Amygdala (tissue), 56 donors: Measurements from ENCODE around the gene VASP.

Source experiments
- DNase-seq, 56 donors: peaks; one replicate each; lab custom pipeline; 2025; lab: John Stamatoyannopoulos, UW

Gene VASP

DNA sequence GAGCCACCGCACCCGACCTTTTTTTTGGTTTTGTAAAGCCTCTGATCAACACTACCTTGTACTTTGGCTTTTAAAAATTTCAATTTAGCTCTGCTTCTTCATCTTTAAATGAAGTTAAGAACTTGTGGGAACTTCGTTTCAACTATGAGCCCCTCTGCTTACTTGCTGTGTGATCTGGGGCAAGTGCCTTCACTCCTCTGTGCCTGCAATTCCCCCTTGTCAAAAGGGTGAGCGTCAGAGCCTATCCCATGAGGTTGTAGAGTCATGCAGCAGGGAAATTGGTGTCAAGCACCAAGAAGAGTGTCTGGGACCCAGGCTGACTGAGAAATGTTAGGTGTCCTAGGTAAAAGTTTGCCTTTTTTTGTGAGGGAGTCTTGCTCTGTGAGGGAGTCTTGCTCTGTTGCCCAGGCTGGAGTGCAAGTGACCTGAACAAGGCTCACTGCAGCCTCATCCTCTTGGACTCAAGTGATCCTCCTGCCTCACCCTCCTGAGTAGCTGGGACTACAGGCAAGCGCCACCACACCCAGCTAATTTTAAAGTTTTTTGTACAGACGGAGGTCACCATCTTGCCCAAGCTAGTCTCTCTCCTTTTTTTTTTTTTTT lies 5.7 kb downstream of the VASP start:
- DNase-seq, result no peak

GRCh38 chr19:45514376-45515051 lies 7.2 kb downstream of the VASP start:
- DNase-seq, result no peak

DNA sequence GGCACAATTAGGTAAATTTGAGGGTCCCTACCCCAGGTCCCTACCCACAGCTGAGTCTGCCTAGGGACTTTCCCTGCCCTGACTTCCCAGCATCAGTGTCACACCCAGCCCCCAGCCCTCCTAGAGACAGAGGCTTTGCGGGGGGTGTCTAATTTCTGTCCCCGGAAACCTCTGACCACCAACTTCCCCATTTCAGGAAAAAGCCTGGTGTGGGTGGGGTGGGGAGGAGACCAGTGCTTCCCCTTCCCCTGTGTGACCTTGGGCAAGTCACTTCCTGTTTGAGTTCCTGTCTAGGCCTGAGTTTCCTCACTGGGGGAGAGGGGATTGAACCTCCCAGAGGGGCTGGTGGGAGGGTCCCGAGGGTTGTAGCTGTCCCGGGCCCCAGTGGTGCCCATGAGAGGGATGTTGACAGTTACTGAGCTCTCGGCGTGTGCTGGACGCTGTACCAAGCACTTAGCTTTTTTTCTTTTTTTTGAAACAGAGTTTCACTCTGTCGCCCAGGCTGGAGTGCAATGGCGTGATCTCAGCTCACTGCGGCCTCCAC lies 7.9 kb downstream of the VASP start:
- DNase-seq, result peak in 17 of 56 donors; percentile 9 to 57 (median 21)

DNA sequence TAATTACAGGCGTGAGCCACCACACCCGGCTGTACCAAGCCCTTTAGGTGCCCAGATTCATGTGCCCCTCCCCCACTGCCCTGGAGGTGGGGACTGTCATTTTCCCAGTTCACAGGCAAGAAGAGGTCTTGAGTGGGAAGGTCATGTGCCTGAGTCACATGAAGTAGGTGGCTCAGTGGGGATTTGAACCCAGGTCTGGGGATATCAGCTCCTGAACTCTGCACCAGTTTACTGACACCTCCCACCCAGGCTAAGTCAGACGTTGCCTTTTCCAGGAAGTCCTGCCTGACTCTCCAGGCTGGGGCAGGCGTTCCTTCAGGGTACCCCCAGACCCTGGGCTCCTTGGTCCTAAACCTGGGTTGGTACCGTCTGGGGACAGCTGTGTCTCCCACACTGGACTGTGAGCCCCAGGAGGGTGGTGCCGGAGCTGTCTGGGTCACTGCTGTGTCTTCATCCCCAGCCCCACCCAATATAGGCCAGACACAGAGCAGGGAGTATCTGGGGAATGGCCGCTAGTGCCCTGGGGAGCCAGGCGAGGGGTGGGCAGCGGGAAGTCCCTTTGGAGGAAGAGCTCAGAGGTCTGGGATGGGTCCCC lies 8.6 kb downstream of the VASP start:
- no peak for DNase-seq

DNA sequence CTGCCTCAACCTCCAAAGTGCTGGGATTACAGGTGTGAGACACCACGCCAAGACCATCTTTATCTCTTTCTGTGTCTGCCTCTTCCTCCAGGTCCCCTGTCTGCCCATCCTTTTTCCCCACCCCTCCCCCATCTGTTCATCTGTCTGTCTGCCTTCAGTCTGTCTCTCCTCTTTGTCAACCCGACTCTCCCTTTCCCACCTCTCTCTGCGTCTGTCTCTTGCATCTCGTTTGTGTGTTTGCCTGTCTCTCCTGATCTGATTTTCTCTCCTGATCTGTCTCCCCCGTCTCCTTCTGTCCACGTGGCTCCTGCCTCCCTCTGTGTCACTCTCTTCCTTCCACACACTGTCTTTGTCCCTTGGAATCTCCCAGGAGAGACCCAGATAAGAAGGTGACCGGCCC lies 10.0 kb downstream of the VASP start:
- no peak for DNase-seq

DNA sequence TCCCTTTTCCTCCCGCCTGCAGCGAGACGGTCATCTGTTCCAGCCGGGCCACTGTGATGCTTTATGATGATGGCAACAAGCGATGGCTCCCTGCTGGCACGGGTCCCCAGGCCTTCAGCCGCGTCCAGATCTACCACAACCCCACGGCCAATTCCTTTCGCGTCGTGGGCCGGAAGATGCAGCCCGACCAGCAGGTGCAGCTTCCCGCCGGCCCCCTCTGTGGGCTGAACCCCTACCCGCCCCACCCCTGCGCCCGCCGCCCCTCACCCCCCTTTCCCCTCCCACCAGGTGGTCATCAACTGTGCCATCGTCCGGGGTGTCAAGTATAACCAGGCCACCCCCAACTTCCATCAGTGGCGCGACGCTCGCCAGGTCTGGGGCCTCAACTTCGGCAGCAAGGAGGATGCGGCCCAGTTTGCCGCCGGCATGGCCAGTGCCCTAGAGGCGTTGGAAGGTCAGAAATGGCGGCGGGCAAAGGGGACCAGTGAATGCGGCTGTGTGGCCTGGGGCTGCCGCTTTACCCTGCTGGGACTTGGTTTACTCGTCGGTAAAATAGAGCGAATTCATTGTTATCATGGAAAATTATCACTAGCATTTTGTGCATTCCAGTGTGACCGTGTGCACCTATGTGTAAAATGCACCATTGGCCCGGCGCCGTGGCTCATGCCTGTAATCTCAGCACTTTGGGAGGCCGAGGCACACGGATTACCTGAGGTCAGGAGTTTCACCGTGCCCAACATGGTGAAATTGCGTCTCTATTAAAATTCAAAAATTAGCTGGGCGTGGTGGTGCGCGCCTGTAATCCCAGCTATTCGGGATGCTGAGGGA lies 10.6 kb downstream of the VASP start:
- no peak for DNase-seq

GRCh38 chr19:45518469-45518826 lies 11.2 kb downstream of the VASP start:
- no peak for DNase-seq

DNA sequence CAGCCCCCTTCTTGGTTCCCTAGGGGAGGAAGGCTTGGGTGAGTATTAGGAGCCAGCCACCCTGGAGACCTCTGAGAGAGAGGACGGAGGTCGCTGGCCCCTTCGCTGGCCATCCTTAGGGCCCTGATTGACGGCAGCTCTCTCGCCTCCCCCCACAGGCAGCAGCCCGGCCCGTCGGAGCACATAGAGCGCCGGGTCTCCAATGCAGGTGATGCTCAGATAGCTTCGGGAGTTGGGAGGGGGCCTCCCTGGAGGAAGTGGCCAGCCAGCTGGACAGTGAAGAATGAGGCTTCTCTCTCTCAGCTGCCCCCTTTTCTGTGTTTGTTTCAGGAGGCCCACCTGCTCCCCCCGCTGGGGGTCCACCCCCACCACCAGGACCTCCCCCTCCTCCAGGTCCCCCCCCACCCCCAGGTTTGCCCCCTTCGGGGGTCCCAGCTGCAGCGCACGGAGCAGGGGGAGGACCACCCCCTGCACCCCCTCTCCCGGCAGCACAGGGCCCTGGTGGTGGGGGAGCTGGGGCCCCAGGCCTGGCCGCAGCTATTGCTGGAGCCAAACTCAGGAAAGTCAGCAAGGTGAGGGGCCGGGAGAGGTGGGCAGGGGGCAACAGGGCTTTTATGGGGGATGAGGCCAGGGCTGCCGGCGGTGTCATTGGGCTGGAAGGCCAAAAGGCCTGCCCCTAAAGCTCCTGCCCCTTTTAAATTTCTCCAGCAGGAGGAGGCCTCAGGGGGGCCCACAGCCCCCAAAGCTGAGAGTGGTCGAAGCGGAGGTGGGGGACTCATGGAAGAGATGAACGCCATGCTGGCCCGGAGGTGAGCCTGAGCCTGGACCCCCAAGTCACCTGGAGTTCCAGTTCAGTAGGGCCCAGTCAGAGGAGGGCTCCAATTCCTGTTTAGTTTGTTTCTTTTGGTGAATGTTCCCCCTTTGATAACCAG lies 15.0 kb downstream of the VASP start:
- DNase-seq, result no peak

- peak in 52 of 56 donors; percentile 14 to 88 (median 63) for DNase-seq
These were observed 16.5 kb downstream of the VASP start for GRCh38 chr19:45523642-45524256.

DNA sequence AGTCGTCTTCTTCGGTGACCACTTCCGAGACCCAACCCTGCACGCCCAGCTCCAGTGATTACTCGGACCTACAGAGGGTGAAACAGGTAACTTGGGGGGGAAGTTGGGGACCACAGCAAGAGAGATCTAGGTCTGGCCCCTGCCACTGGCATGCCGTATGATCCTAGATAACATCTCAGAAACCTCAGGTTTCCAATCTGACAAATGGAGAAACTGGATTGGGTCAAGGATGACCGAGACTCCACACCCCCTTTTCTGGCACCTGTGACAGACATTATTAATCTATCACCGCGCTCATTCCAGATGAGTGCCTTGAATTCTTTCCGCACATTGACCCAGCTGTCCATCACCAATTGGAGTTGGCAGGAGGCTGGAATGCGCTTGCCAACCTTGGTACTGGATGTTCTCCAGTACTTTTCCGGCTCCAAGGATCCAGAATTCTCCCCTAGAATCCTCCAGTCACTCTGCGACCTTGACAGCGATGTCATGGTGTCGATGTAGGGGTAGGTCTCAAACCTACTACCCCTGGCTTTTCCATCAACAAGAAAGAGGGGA lies 17.4 kb downstream of the VASP start:
- DNase-seq, result peak in 20 of 56 donors; percentile 7 to 64 (median 28)

- DNase-seq, result peak in 46 of 56 donors; percentile 4 to 78 (median 53)
These were observed 18.9 kb downstream of the VASP start for GRCh38 chr19:45526143-45526542.

GRCh38 chr19:45526971-45527370 lies 19.7 kb downstream of the VASP start:
- no peak for DNase-seq

DNA sequence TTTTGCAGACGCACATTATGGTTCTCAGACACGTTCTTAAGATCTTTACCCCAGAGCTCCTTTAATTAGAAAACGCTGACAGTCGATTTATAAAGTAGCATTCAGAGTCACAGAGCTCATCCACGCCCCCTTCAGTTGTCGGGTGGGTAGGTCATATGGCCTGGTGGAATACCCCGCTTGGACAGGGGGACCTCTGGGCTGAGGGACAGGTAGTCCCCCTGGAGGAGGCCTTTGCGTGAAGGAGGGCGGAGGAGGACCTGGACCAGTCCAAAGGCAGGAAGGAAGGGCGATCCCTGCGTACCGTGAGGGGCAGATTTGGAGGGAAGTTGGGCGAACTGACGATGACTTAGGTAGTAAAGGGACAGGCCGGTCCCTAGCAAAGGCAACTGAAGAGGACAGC lies 20.5 kb downstream of the VASP start:
- DNase-seq, result no peak

DNA sequence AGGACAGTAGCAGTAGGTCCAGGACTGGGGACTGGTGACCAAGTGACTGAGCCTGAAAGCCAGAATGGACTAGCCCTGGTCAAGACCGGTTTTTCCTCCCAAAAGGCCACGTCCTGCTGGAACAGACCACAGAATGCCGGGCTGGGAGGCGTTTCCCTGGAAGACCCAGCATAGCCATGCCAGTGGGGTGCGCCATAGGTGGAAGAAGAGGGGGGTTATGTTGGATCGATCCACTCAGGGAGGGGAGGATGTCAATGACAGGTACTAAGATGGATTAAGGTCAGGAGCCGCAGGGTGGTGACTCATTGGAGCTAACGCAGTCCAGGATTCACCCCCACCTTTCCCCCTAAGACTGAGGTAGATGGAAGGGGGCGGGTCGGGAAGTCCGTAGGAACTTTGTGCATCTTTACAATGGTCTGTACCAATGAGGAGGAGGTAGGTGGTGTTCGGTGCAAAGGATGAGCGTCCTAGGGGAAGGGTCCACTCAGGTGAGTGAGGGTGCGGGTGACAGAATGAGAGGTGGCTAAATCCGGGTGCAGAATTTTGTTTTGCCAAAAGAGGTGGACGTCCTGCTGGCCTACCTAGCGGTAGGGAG lies 21.0 kb downstream of the VASP start:
- DNase-seq, result peak in 7 of 56 donors; percentile 3 to 58 (median 28)

DNA sequence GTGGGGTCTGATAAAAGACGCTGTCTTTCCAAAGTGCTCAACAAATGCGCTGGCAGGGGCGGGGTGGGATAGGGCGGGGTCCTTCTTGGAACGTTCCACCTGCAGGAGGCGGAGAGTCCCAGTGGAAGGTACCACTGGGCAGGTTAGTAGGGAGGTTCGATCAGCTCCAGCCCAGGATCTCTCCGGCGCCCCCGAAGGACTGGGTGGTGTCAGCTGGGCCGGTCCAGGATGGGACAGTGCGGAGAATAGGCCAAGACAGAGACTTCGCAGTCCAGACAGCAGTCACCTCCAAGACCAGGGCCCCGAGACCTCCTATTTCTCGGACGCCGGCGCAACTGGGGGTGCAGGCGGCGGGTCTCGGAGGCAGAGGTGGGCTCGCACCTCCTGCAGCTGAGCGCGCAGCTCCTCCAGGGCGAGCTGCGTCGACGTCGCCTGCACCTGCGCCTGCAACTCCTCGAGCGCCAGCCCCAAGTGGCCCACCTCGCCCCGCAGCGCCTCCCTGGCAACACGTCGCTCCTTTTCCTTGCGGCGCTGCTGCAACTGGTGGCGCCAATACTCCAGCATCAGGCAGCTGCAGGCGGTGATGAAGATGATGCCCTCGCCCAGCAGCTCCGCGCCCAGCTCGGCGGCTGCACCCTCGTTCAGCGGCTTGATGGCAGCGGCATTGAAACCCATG lies 21.6 kb downstream of the VASP start:
- DNase-seq, result peak in 41 of 56 donors; percentile 15 to 76 (median 45)

- no peak for DNase-seq
These were observed 22.1 kb downstream of the VASP start for GRCh38 chr19:45529420-45529785.

- no peak for DNase-seq
These were observed 24.1 kb downstream of the VASP start for GRCh38 chr19:45531349-45531748.

- DNase-seq, result no peak
These were observed 32.2 kb downstream of the VASP start for GRCh38 chr19:45539459-45539858.
